Loucy (cell line): ENCODE results near the gene TMC2.

ENCODE experiments used
- H2AFZ ChIP-seq: fragments of 200-600 bp; sonication (generic); 2 replicates; pipeline ENCODE4 v1.6.0; 2016; ENCODE audit warnings: antibody characterized with exemption, mild to moderate bottlenecking, low read length, moderate library complexity
- H3F3A ChIP-seq: fragments of 200-600 bp; 2 replicates; pipeline ENCODE4 v1.6.0; 2016; ENCODE audit warnings: antibody characterized with exemption, low read depth, mild to moderate bottlenecking
- H3K27me3 ChIP-seq: fragments of 200-600 bp; sonication (generic); 2 replicates; pipeline ENCODE4 v1.6.1; 2014; ENCODE audit warnings: low read length, mild to moderate bottlenecking; ENCODE audit not compliant: insufficient read depth, poor library complexity, severe bottlenecking
- H3K36me3 ChIP-seq: fragments of 200-600 bp; sonication (generic); 2 replicates; pipeline ENCODE4 v1.6.1; 2016; ENCODE audit warnings: low read length; ENCODE audit not compliant: insufficient read depth
- H3K4me1 ChIP-seq: fragments of 200-600 bp; sonication (generic); 2 replicates; pipeline ENCODE4 v1.5.1; 2014; ENCODE audit warnings: low read length, mild to moderate bottlenecking; ENCODE audit not compliant: insufficient read depth, poor library complexity, severe bottlenecking
- H3K4me2 ChIP-seq: fragments of 200-600 bp; sonication (generic); 2 replicates; pipeline ENCODE4 v1.6.0; 2014; ENCODE audit warnings: antibody characterized with exemption, low read length, low read depth, mild to moderate bottlenecking; ENCODE audit not compliant: poor library complexity, severe bottlenecking
- H3K4me3 ChIP-seq: fragments of 200-600 bp; sonication (generic); 2 replicates; pipeline ENCODE4 v1.5.1; 2014; ENCODE audit warnings: low read length, mild to moderate bottlenecking, mixed read lengths; ENCODE audit not compliant: poor library complexity, severe bottlenecking
- H3K79me2 ChIP-seq: fragments of 200-600 bp; sonication (generic); 2 replicates; pipeline ENCODE4 v1.6.1; 2014; ENCODE audit warnings: low read length; ENCODE audit not compliant: insufficient read depth
- H3K9ac ChIP-seq: fragments of 200-600 bp; sonication (generic); 2 replicates; pipeline ENCODE4 v1.6.0; 2014; ENCODE audit warnings: mild to moderate bottlenecking, low read depth, low read length, moderate library complexity; ENCODE audit not compliant: poor library complexity, severe bottlenecking
- H3K9me2 ChIP-seq: fragments of 200-600 bp; sonication (generic); replicated peaks from 2 replicates; pipeline ENCODE4 v1.6.1; 2016; ENCODE audit warnings: low read depth, low read length, mixed read lengths
- H3K9me3 ChIP-seq: fragments of 200-600 bp; sonication (generic); 2 replicates; pipeline ENCODE4 v1.6.1; 2014; ENCODE audit warnings: mild to moderate bottlenecking, antibody characterized with exemption, low read length, low read depth; ENCODE audit not compliant: insufficient read depth
- H4K20me1 ChIP-seq: fragments of 200-600 bp; sonication (generic); 2 replicates; pipeline ENCODE4 v1.6.0; 2014; ENCODE audit warnings: antibody characterized with exemption, low read length, mild to moderate bottlenecking; ENCODE audit not compliant: insufficient read depth, poor library complexity, severe bottlenecking
- CTCF ChIP-seq: fragments of 200-600 bp; sonication (generic); conservative IDR thresholded peaks from 2 replicates; pipeline ENCODE4 v1.5.1; 2014; ENCODE audit warnings: mild to moderate bottlenecking, antibody characterized with exemption, low read length
- EZH2phosphoT487 ChIP-seq: fragments of 200-600 bp; IDR thresholded peaks from 2 replicates; pipeline ENCODE4 v1.6.1; 2018; ENCODE audit warnings: antibody characterized with exemption, mild to moderate bottlenecking, moderate library complexity, borderline replicate concordance

The TMC2 gene

GRCh38 chr20:2633381-2633780 is 97.0 kb downstream of the TMC2 start:
- TF ChIP-seq EZH2phosphoT487 (no peak), CTCF (no peak)
- no peaks in the 10 kb centered on the region for H3K4me1 ChIP-seq
- no peak overlapping the region for H3K4me3 ChIP-seq
- H3K79me2 ChIP-seq, result no peaks in the 10 kb centered on the region
- H3K9me3 ChIP-seq, result no peaks in the 10 kb centered on the region
- no peak overlapping the region for H3K9ac ChIP-seq
- no peak overlapping the region for H3K4me2 ChIP-seq
- H2AFZ ChIP-seq, result no peak overlapping the region
- H3K27me3 ChIP-seq, result no peaks in the 10 kb centered on the region
- no peaks in the 10 kb centered on the region for H3F3A ChIP-seq
- H4K20me1 ChIP-seq, result no peaks in the 10 kb centered on the region
- H3K9me2 ChIP-seq, result no peaks in the 10 kb centered on the region
- no peaks in the 10 kb centered on the region for H3K36me3 ChIP-seq

- Histone ChIP-seq H3K4me3 (no peak overlapping the region), H4K20me1 (no peaks in the 10 kb centered on the region), H3K9ac (no peak overlapping the region), H3F3A (no peaks in the 10 kb centered on the region), H3K79me2 (no peaks in the 10 kb centered on the region), H3K36me3 (no peaks in the 10 kb centered on the region), H3K9me3 (no peaks in the 10 kb centered on the region), H3K9me2 (no peaks in the 10 kb centered on the region), H3K27me3 (no peaks in the 10 kb centered on the region), H3K4me2 (no peak overlapping the region), H3K4me1 (no peaks in the 10 kb centered on the region), H2AFZ (no peak overlapping the region)
- TF ChIP-seq CTCF (no peak), EZH2phosphoT487 (no peak)
These were observed 100.9 kb downstream of the TMC2 start for GRCh38 chr20:2637246-2637645.

- no peaks in the 10 kb centered on the region for H4K20me1 ChIP-seq
- H3K4me3 ChIP-seq, result no peak overlapping the region
- no peaks in the 10 kb centered on the region for H3K36me3 ChIP-seq
- no peaks in the 10 kb centered on the region for H3K4me1 ChIP-seq
- no peaks in the 10 kb centered on the region for H3K9me3 ChIP-seq
- TF ChIP-seq CTCF, result no peak
- no peak for TF ChIP-seq EZH2phosphoT487
- H3F3A ChIP-seq, result no peaks in the 10 kb centered on the region
- no peaks in the 10 kb centered on the region for H3K79me2 ChIP-seq
- no peaks in the 10 kb centered on the region for H3K9me2 ChIP-seq
- no peak overlapping the region for H3K4me2 ChIP-seq
- H2AFZ ChIP-seq, result no peak overlapping the region
- H3K27me3 ChIP-seq, result no peaks in the 10 kb centered on the region
- H3K9ac ChIP-seq, result no peak overlapping the region
These were observed 103.9 kb downstream of the TMC2 start for GRCh38 chr20:2640260-2640659.
